Measurements from ENCODE around the gene HRH3.

GRCh38 chr20:62183426-62184142 lies 36.5 kb downstream of the HRH3 start:
- TF ChIP-seq CTCF (IDR thresholded peaks at IDR 0.05; ENCODE audit: low read depth, low read length): no peak
- no peak for TF ChIP-seq POLR2A (IDR thresholded peaks at IDR 0.05; ENCODE audit: extremely low read depth, insufficient read length)
